Parathyroid adenoma (tissue), 2 donors: ENCODE results near the gene TBC1D7.

ENCODE experiments used
- H2AFZ ChIP-seq: fragments of 300-600 bp; sonication (generic); one replicate; pipeline ENCODE4 v1.7.0; 2017; ENCODE audit warnings: antibody characterized with exemption, mild to moderate bottlenecking
- H3K27ac ChIP-seq: fragments of 300-600 bp; sonication (generic); one replicate; pipeline ENCODE4 v1.7.0; 2017
- H3K27me3 ChIP-seq: fragments of 300-600 bp; sonication (generic); one replicate; pipeline ENCODE4 v1.7.0; 2017; ENCODE audit warnings: low read length; ENCODE audit not compliant: control insufficient read depth, insufficient read depth
- H3K36me3 ChIP-seq: fragments of 300-600 bp; sonication (generic); one replicate; pipeline ENCODE4 v1.7.0; 2017; ENCODE audit warnings: low read length; ENCODE audit not compliant: control insufficient read depth, insufficient read depth
- H3K4me1 ChIP-seq: fragments of 300-600 bp; sonication (generic); one replicate; pipeline ENCODE4 v1.7.0; 2017; ENCODE audit warnings: control low read depth
- H3K4me2 ChIP-seq: fragments of 300-600 bp; sonication (generic); one replicate; pipeline ENCODE4 v1.7.0; 2017; ENCODE audit warnings: low read length
- H3K4me3 ChIP-seq: fragments of 300-600 bp; sonication (generic); one replicate; pipeline ENCODE4 v1.7.0; 2017; ENCODE audit warnings: low read depth, low read length
- H3K79me2 ChIP-seq: fragments of 300-600 bp; sonication (generic); one replicate; pipeline ENCODE4 v1.7.0; 2017; ENCODE audit warnings: control low read depth
- H3K9ac ChIP-seq: fragments of 300-600 bp; sonication (generic); one replicate; pipeline ENCODE4 v1.7.0; 2017; ENCODE audit warnings: mild to moderate bottlenecking
- H3K9me3 ChIP-seq: fragments of 300-600 bp; sonication (generic); one replicate; pipeline ENCODE4 v1.7.0; 2017; ENCODE audit warnings: low read length; ENCODE audit not compliant: control insufficient read depth
- CTCF ChIP-seq: fragments of 300-600 bp; sonication (generic); IDR thresholded peaks from one replicate; pipeline ENCODE4 v1.7.0; 2017; ENCODE audit warnings: antibody characterized with exemption, mild to moderate bottlenecking
- donor health status: primary hyperparathyroidism.

The TBC1D7 gene

GRCh38 chr6:13305791-13306190, 22.5 kb downstream of the TBC1D7 start:
- TF ChIP-seq CTCF: no peak
- H3K4me3 ChIP-seq: no peak overlapping the region
- H3K27me3 ChIP-seq: no peaks in the 10 kb centered on the region
- H3K4me1 ChIP-seq: no peaks in the 10 kb centered on the region
- H3K36me3 ChIP-seq: no peaks in the 10 kb centered on the region
- no peaks in the 10 kb centered on the region for H3K9me3 ChIP-seq
- no peaks in the 10 kb centered on the region for H3K79me2 ChIP-seq
- no peak overlapping the region for H3K9ac ChIP-seq
- no peak overlapping the region for H3K27ac ChIP-seq
- H2AFZ ChIP-seq: no peak overlapping the region
- no peak overlapping the region for H3K4me2 ChIP-seq

GRCh38 chr6:13305288-13305687, 23.0 kb downstream of the TBC1D7 start:
- no peak overlapping the region for H2AFZ ChIP-seq
- no peaks in the 10 kb centered on the region for H3K36me3 ChIP-seq
- no peaks in the 10 kb centered on the region for H3K9me3 ChIP-seq
- no peak overlapping the region for H3K4me2 ChIP-seq
- no peak overlapping the region for H3K9ac ChIP-seq
- H3K79me2 ChIP-seq: no peaks in the 10 kb centered on the region
- no peak for TF ChIP-seq CTCF
- no peaks in the 10 kb centered on the region for H3K4me1 ChIP-seq
- no peak overlapping the region for H3K4me3 ChIP-seq
- H3K27ac ChIP-seq: no peak overlapping the region
- no peaks in the 10 kb centered on the region for H3K27me3 ChIP-seq

GRCh38 chr6:13304580-13305260, 23.6 kb downstream of the TBC1D7 start:
- H3K9me3 ChIP-seq: no peaks in the 10 kb centered on the region
- no peaks in the 10 kb centered on the region for H3K36me3 ChIP-seq
- no peak overlapping the region for H3K27ac ChIP-seq
- no peak overlapping the region for H3K9ac ChIP-seq
- no peaks in the 10 kb centered on the region for H3K4me1 ChIP-seq
- H3K4me3 ChIP-seq: no peak overlapping the region
- TF ChIP-seq CTCF: no peak
- H3K4me2 ChIP-seq: no peak overlapping the region
- no peaks in the 10 kb centered on the region for H3K79me2 ChIP-seq
- no peaks in the 10 kb centered on the region for H3K27me3 ChIP-seq
- no peak overlapping the region for H2AFZ ChIP-seq

- Histone ChIP-seq H2AFZ (no peak overlapping the region), H3K9ac (no peak overlapping the region), H3K4me2 (no peak overlapping the region), H3K36me3 (no peaks in the 10 kb centered on the region), H3K4me3 (no peak overlapping the region), H3K4me1 (no peaks in the 10 kb centered on the region), H3K79me2 (no peaks in the 10 kb centered on the region), H3K9me3 (no peaks in the 10 kb centered on the region), H3K27me3 (no peaks in the 10 kb centered on the region), H3K27ac (no peak overlapping the region)
- TF ChIP-seq CTCF: no peak
These were observed 24.2 kb downstream of the TBC1D7 start for GRCh38 chr6:13304101-13304500.

- Histone ChIP-seq H3K27me3 (no peaks in the 10 kb centered on the region), H3K79me2 (no peaks in the 10 kb centered on the region), H3K4me1 (no peaks in the 10 kb centered on the region), H3K4me2 (no peak overlapping the region), H3K27ac (peak overlapping the region; percentile 43), H3K4me3 (no peak overlapping the region), H3K9me3 (no peaks in the 10 kb centered on the region), H3K9ac (no peak overlapping the region), H2AFZ (no peak overlapping the region), H3K36me3 (no peaks in the 10 kb centered on the region)
- TF ChIP-seq CTCF: no peak
These were observed 24.7 kb downstream of the TBC1D7 start for GRCh38 chr6:13303668-13304017.
